ENCODE results near the gene EVI5. TPM values are rescaled to one million over a fixed set of nuclear protein-coding genes. Genes with fewer than 3 reads are reported as not detected.

EVI5 gene
- total RNA-seq, 1 donor from 2014 or later: 52.6 TPM

GRCh38 chr1:92516574-92516973 lies 268.3 kb downstream of the EVI5 start:
- no peak for TF ChIP-seq CTCF (IDR thresholded peaks at IDR 0.05)
- no peaks in the 10 kb centered on the region for H3K27me3 Mint-ChIP-seq (ENCODE audit: unreplicated experiment)
- no peaks in the 10 kb centered on the region for H3K9me3 Mint-ChIP-seq (ENCODE audit: unreplicated experiment)
- no peak for DNase-seq (ENCODE audit: extremely low spot score, unreplicated experiment)
- no peaks in the 10 kb centered on the region for H3K4me1 Mint-ChIP-seq (ENCODE audit: unreplicated experiment)
- no peak overlapping the region for H3K4me3 Mint-ChIP-seq (ENCODE audit: unreplicated experiment)
- peaks cover 21% of the 10 kb centered on the region for H3K36me3 Mint-ChIP-seq (ENCODE audit: unreplicated experiment)
- no peak overlapping the region for H3K27ac Mint-ChIP-seq (ENCODE audit: unreplicated experiment)

- DNase-seq (ENCODE audit: extremely low spot score, unreplicated experiment): no peak
- H3K27ac Mint-ChIP-seq (ENCODE audit: unreplicated experiment): no peak overlapping the region
- TF ChIP-seq CTCF (IDR thresholded peaks at IDR 0.05): no peak
These were observed 269.1 kb downstream of the EVI5 start for GRCh38 chr1:92515796-92516201.

GRCh38 chr1:92511541-92511940 lies 273.4 kb downstream of the EVI5 start:
- Mint-ChIP-seq H3K4me1 (ENCODE audit: unreplicated experiment) (no peaks in the 10 kb centered on the region), H3K27ac (ENCODE audit: unreplicated experiment) (no peak overlapping the region), H3K4me3 (ENCODE audit: unreplicated experiment) (no peak overlapping the region), H3K27me3 (ENCODE audit: unreplicated experiment) (no peaks in the 10 kb centered on the region), H3K36me3 (ENCODE audit: unreplicated experiment) (peaks cover 12% of the 10 kb centered on the region), H3K9me3 (ENCODE audit: unreplicated experiment) (no peaks in the 10 kb centered on the region)
- no peak for DNase-seq (ENCODE audit: extremely low spot score, unreplicated experiment)
- TF ChIP-seq CTCF (IDR thresholded peaks at IDR 0.05): no peak

More at GRCh38 chr1:92515796-92516201, 269.1 kb downstream of the EVI5 start:
- no peaks in the 10 kb centered on the region for H3K9me3 Mint-ChIP-seq (ENCODE audit: unreplicated experiment)
- H3K4me1 Mint-ChIP-seq (ENCODE audit: unreplicated experiment): no peaks in the 10 kb centered on the region
- peaks cover 21% of the 10 kb centered on the region for H3K36me3 Mint-ChIP-seq (ENCODE audit: unreplicated experiment)
- H3K27me3 Mint-ChIP-seq (ENCODE audit: unreplicated experiment): no peaks in the 10 kb centered on the region
- H3K4me3 Mint-ChIP-seq (ENCODE audit: unreplicated experiment): no peak overlapping the region

GRCh38 chr1:92509619-92510018 lies 275.3 kb downstream of the EVI5 start:
- no peak overlapping the region for H3K27ac Mint-ChIP-seq (ENCODE audit: unreplicated experiment)
- no peaks in the 10 kb centered on the region for H3K27me3 Mint-ChIP-seq (ENCODE audit: unreplicated experiment)
- TF ChIP-seq CTCF (IDR thresholded peaks at IDR 0.05): no peak

GRCh38 chr1:92505015-92505692 lies 279.8 kb downstream of the EVI5 start:
- no peak for DNase-seq (ENCODE audit: extremely low spot score, unreplicated experiment)
- Mint-ChIP-seq H3K4me1 (ENCODE audit: unreplicated experiment) (peaks cover 4% of the 10 kb centered on the region), H3K27ac (ENCODE audit: unreplicated experiment) (no peak overlapping the region), H3K4me3 (ENCODE audit: unreplicated experiment) (no peak overlapping the region), H3K9me3 (ENCODE audit: unreplicated experiment) (no peaks in the 10 kb centered on the region), H3K27me3 (ENCODE audit: unreplicated experiment) (no peaks in the 10 kb centered on the region), H3K36me3 (ENCODE audit: unreplicated experiment) (no peaks in the 10 kb centered on the region)
- no peak for TF ChIP-seq CTCF (IDR thresholded peaks at IDR 0.05)

More at GRCh38 chr1:92509619-92510018, 275.3 kb downstream of the EVI5 start:
- no peak for DNase-seq (ENCODE audit: extremely low spot score, unreplicated experiment)
- Mint-ChIP-seq H3K36me3 (ENCODE audit: unreplicated experiment) (peaks cover 7% of the 10 kb centered on the region), H3K9me3 (ENCODE audit: unreplicated experiment) (no peaks in the 10 kb centered on the region), H3K4me1 (ENCODE audit: unreplicated experiment) (no peaks in the 10 kb centered on the region), H3K4me3 (ENCODE audit: unreplicated experiment) (no peak overlapping the region)

Measured in osteocyte (in vitro differentiated cells).